Adrenal gland (tissue), 12 donors: ENCODE results near the gene ZNF445. TPM values are rescaled to one million over a fixed set of nuclear protein-coding genes. Genes with fewer than 3 reads are reported as not detected.
"Not testable (repeated sequence)": the region's sequence is repeated elsewhere in the genome, so short reads cannot be mapped to it uniquely, and the experiment has no call there.

Source experiments
- DNase-seq, 7 donors: peaks; one replicate each; pipeline ENCODE4 v3.0.0-alpha.2; 2019 to 2020
- H3K27ac ChIP-seq, 5 donors: fragments of 200-600 bp; sonication (generic) in 4 of 5; 1 replicate in 3 of 5; 2 replicates in 2 of 5; pipeline versions ENCODE4 v1.5.1 to v1.8.0; 2016 to 2020; ENCODE audit warnings: mild to moderate bottlenecking in 1 of 5
- H3K27me3 ChIP-seq: fragments of 200-600 bp; 2 replicates; pipeline ENCODE4 v1.8.0; 2021
- H3K36me3 ChIP-seq, 2 donors: fragments of 200-600 bp; replicated peaks in 1 of 2; 1 replicate in 1 of 2; 2 replicates in 1 of 2; pipeline versions ENCODE4 v1.5.1 to v1.8.0; 2018 to 2022
- H3K4me1 ChIP-seq, 2 donors: fragments of 200-600 bp; replicated peaks in 1 of 2; 1 replicate in 1 of 2; 2 replicates in 1 of 2; pipeline versions ENCODE4 v1.5.1 to v1.8.0; 2018 to 2021
- H3K4me3 ChIP-seq, 4 donors: fragments of 200-600 bp; sonication (generic) in 3 of 4; one replicate each; pipeline ENCODE4 v1.5.1; 2016 to 2018
- H3K9me3 ChIP-seq, 3 donors: fragments of 200-600 bp; sonication (generic) in 1 of 3; replicated peaks in 1 of 3; 1 replicate in 2 of 3; 2 replicates in 1 of 3; pipeline versions ENCODE4 v1.5.1 to v1.8.0; 2016 to 2021
- CTCF ChIP-seq, 6 experiments: fragments of 450-650 bp in 4 of 6; fragments of 200-600 bp in 2 of 6; sonication (generic) in 1 of 6; IDR thresholded peaks; 1 replicate in 5 of 6; 2 replicates in 1 of 6; pipeline versions ENCODE4 v1.5.1 to v1.8.0; 2016 to 2021; ENCODE audit warnings: antibody characterized with exemption in 6 of 6, mild to moderate bottlenecking in 2 of 6, moderate library complexity in 1 of 6
- POLR2A ChIP-seq, 2 donors: fragments of 450-650 bp; IDR thresholded peaks; one replicate each; pipeline ENCODE4 v1.6.1; 2017; ENCODE audit warnings: antibody characterized with exemption in 2 of 2, mild to moderate bottlenecking in 2 of 2, moderate library complexity in 1 of 2
- WGBS, 4 donors: extraction: QIAGEN DNeasy Blood & Tissue Kit in 2 of 4; methylation state at CpG; one replicate each; pipeline versions ENCODE4 v1.1.5 to v1.1.7; 2013 to 2017; 5-methylcytosine and 5-hydroxymethylcytosine counted together
- intact Hi-C, 2 donors: fragments of 100-400 bp; cut with DNase I; formaldehyde crosslinking; loops; one replicate each; pipeline versions ENCODE4 v1.14.1 to v1.15.0; 2022 to 2023
- polyA plus RNA-seq, 3 donors: library from polyadenylated mRNA; stranded (reverse); fragments of 200-250 nt in 2 of 3; fragments of 350-450 nt in 1 of 3; fragmentation: Illumina TruSeq in 1 of 3; extraction: RNeasy Lipid Tissue Mini Kit (QIAGEN cat#74804) in 1 of 3; gene quantifications; one replicate each; pipeline ENCODE4 v1.2.3, GENCODE V29; 2013 to 2014
- total RNA-seq, 9 donors: library from RNA; depleted of rRNA in 4 of 9; stranded (reverse); fragments of >200 nt in 4 of 9; fragments of 120-200 nt in 1 of 9; fragmentation: NEBNext Ultra II Directional in 1 of 9; extraction: Animal tissue kit (Norgen Biotek cat#: 25700) in 1 of 9; gene quantifications; one replicate each; pipeline versions ENCODE4 v1.1.0 to v1.2.4, GENCODE V29; 2013 to 2023
- donor health status: healthy with polysubstance abuse.
- donor health status: Bipolar disorder and iron deficiency.
- donor health status: DM: yes; HTN: yes; CAD: no.
- donor health status: DM: no; HTN: no; CAD: no.
- donor health status: DM: no; HTN: no; CAD: no.
- donor health status: DM: yes; HTN: yes; CAD: no.

Gene ZNF445
- total and polyA plus RNA-seq, 12 donors, result 2.6 to 21.1 (median 8.1) TPM

GRCh38 chr3:44504566-44504965 is 27.1 kb upstream of the ZNF445 start:
- H3K4me3 ChIP-seq, result no peak overlapping the region
- intact Hi-C loops, result no loop called here
- peaks cover 0 to 21% (median 0%) of the 10 kb centered on the region in 3 donors for H3K9me3 ChIP-seq
- no peak overlapping the region for H3K27ac ChIP-seq
- peaks cover 6 to 7% of the 10 kb centered on the region in 2 donors for H3K4me1 ChIP-seq
- H3K27me3 ChIP-seq, result no peaks in the 10 kb centered on the region
- 94 to 100% (median 98%) methylated on average over 1 of the region's 1 CpG for WGBS, 4 donors
- TF ChIP-seq CTCF (IDR thresholded peaks at IDR 0.05) (no peak), POLR2A (IDR thresholded peaks at IDR 0.05) (no peak)
- DNase-seq, result no peak
- H3K36me3 ChIP-seq, result no peaks in the 10 kb centered on the region

GRCh38 chr3:44503178-44503577 is 25.7 kb upstream of the ZNF445 start:
- DNase-seq, H3K4me3 ChIP-seq, H3K4me1 ChIP-seq, H3K36me3 ChIP-seq, H3K27me3 ChIP-seq, intact Hi-C loops, H3K27ac ChIP-seq: not testable (repeated sequence)
- 88 to 98% (median 93%) methylated on average over 1 to 2 of the region's 2 CpGs for WGBS, 4 donors
- peaks cover 0 to 30% (median 0%) of the 10 kb centered on the region in 3 donors for H3K9me3 ChIP-seq

GRCh38 chr3:44501971-44502370 is 24.5 kb upstream of the ZNF445 start:
- no peak overlapping the region for H3K27ac ChIP-seq
- intact Hi-C loops, result no loop called here
- no peak for DNase-seq
- TF ChIP-seq CTCF (IDR thresholded peaks at IDR 0.05) (no peak), POLR2A (IDR thresholded peaks at IDR 0.05) (no peak)
- WGBS, 4 donors, result 91 to 98% (median 93%) methylated on average over 3 of the region's 3 CpGs
- peaks cover 0 to 30% (median 0%) of the 10 kb centered on the region in 3 donors for H3K9me3 ChIP-seq
- no peaks in the 10 kb centered on the region for H3K36me3 ChIP-seq
- H3K4me3 ChIP-seq, result no peak overlapping the region
- H3K27me3 ChIP-seq, result no peaks in the 10 kb centered on the region
- no peaks in the 10 kb centered on the region for H3K4me1 ChIP-seq

GRCh38 chr3:44499899-44500168 is 22.4 kb upstream of the ZNF445 start:
- WGBS, 4 donors, result 99 to 100% (median 99%) methylated on average over 4 of the region's 4 CpGs
- H3K4me3 ChIP-seq, intact Hi-C loops, H3K27ac ChIP-seq, H3K27me3 ChIP-seq, DNase-seq, H3K36me3 ChIP-seq, H3K4me1 ChIP-seq: not testable (repeated sequence)
- peaks cover 0 to 30% (median 0%) of the 10 kb centered on the region in 3 donors for H3K9me3 ChIP-seq

- TF ChIP-seq POLR2A (IDR thresholded peaks at IDR 0.05) (no peak), CTCF (IDR thresholded peaks at IDR 0.05) (no peak)
- no peaks in the 10 kb centered on the region for H3K36me3 ChIP-seq
- peaks cover 0 to 30% (median 0%) of the 10 kb centered on the region in 3 donors for H3K9me3 ChIP-seq
- H3K4me3 ChIP-seq, result no peak overlapping the region
- H3K27ac ChIP-seq, result no peak overlapping the region
- 93 to 99% (median 97%) methylated on average over 8 of the region's 8 CpGs for WGBS, 4 donors
- H3K27me3 ChIP-seq, result no peaks in the 10 kb centered on the region
- no peak for DNase-seq
- H3K4me1 ChIP-seq, result no peaks in the 10 kb centered on the region
- intact Hi-C loops, result no loop called here
Measured at GRCh38 chr3:44499149-44499898, 21.9 kb upstream of the ZNF445 start.
